Thyroid gland (tissue), 4 donors: ENCODE results near the gene MNX1.

Experiments used
- POLR2A ChIP-seq, 2 donors: fragments of 450-650 bp; IDR thresholded peaks; one replicate each; pipeline ENCODE4 v1.6.1; 2017; ENCODE audit warnings: antibody characterized with exemption in 2 of 2, mild to moderate bottlenecking in 2 of 2, moderate library complexity in 1 of 2
- TF ChIP-seq, protein P1 (sequence below), 6 experiments: fragments of 200-600 bp in 3 of 6; fragments of 450-650 bp in 3 of 6; sonication (generic) in 3 of 6; IDR thresholded peaks; one replicate each; pipeline ENCODE4 v1.5.1; 2016 to 2019; ENCODE audit warnings: antibody characterized with exemption in 6 of 6, mild to moderate bottlenecking in 2 of 6, inconsistent platforms in 1 of 6, moderate library complexity in 1 of 6

DNA sequence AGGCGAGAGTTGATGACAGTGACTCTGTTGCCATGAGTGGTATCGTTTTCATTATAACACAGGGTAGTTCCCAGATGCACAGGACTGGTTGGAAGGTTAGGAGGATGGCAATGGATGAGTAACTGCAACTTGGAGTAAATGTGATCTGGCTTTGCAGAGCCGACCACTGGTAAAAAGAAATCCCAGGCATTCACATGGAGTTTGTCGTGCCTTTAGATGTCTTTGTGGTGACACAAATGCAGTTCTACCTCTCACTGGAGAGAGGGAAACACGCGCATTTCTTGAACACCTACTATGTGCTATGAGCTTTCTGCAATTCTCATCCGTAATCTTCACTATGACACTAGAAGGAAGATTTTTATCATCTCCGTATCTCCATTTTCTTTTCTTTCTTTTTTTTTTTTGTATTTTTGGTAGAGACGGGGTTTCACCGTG lies 1.7 kb upstream of the MNX1 start:
- TF ChIP-seq, protein P1, sequence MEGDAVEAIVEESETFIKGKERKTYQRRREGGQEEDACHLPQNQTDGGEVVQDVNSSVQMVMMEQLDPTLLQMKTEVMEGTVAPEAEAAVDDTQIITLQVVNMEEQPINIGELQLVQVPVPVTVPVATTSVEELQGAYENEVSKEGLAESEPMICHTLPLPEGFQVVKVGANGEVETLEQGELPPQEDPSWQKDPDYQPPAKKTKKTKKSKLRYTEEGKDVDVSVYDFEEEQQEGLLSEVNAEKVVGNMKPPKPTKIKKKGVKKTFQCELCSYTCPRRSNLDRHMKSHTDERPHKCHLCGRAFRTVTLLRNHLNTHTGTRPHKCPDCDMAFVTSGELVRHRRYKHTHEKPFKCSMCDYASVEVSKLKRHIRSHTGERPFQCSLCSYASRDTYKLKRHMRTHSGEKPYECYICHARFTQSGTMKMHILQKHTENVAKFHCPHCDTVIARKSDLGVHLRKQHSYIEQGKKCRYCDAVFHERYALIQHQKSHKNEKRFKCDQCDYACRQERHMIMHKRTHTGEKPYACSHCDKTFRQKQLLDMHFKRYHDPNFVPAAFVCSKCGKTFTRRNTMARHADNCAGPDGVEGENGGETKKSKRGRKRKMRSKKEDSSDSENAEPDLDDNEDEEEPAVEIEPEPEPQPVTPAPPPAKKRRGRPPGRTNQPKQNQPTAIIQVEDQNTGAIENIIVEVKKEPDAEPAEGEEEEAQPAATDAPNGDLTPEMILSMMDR (IDR thresholded peaks at IDR 0.05) = no peak
- TF ChIP-seq POLR2A (IDR thresholded peaks at IDR 0.05) = no peak
